GM19238 (cell line): ENCODE measurements around the gene RPS6KA2.
"Not testable (repeated sequence)": the region's sequence is repeated elsewhere in the genome, so short reads cannot be mapped to it uniquely, and the experiment has no call there.

Experiments used
- DNase-seq: peaks from one replicate; pipeline ENCODE4 v3.0.0; 2011; ENCODE audit warnings: low spot score; ENCODE audit not compliant: insufficient read length

The RPS6KA2 gene

GRCh38 chr6:166379103-166379586, 247.9 kb downstream of the RPS6KA2 start:
- DNase-seq, result no peak

GRCh38 chr6:166377721-166378120, 249.3 kb downstream of the RPS6KA2 start:
- no peak for DNase-seq

GRCh38 chr6:166375013-166375412, 252.0 kb downstream of the RPS6KA2 start:
- no peak for DNase-seq

- no peak for DNase-seq
Observed at GRCh38 chr6:166370489-166370888, 256.6 kb downstream of the RPS6KA2 start.

- no peak for DNase-seq
Observed at GRCh38 chr6:166369782-166370181, 257.3 kb downstream of the RPS6KA2 start.

- no peak for DNase-seq
Observed at GRCh38 chr6:166366921-166367320, 260.1 kb downstream of the RPS6KA2 start.

GRCh38 chr6:166365806-166366205, 261.2 kb downstream of the RPS6KA2 start:
- DNase-seq, result no peak

- DNase-seq, result no peak
Observed at GRCh38 chr6:166365221-166365620, 261.8 kb downstream of the RPS6KA2 start.

GRCh38 chr6:166364456-166364855, 262.6 kb downstream of the RPS6KA2 start:
- DNase-seq, result no peak

- DNase-seq, result not testable (repeated sequence)
Observed at GRCh38 chr6:166362427-166362826, 264.6 kb downstream of the RPS6KA2 start.

GRCh38 chr6:166361077-166361429, 266.0 kb downstream of the RPS6KA2 start:
- DNase-seq, result no peak

- no peak for DNase-seq
Observed at GRCh38 chr6:166360243-166361076, 266.6 kb downstream of the RPS6KA2 start.
